Measurements from ENCODE around the gene DTX3.

DTX3 gene

GRCh38 chr12:57603815-57604453, 690 bp upstream of the DTX3 start:
- peak in 31 of 42 donors; percentile 34 to 83 (median 62) for DNase-seq
- intact Hi-C loops (cut with DNase I): no loop called here

GRCh38 chr12:57604992-57605810, 577 bp downstream of the DTX3 start:
- intact Hi-C loops (cut with DNase I): no loop called here

GRCh38 chr12:57605811-57606311, 1.2 kb downstream of the DTX3 start:
- DNase-seq: peak in 1 of 42 donors; percentile 51
- intact Hi-C loops (cut with DNase I): no loop called here

More at GRCh38 chr12:57604992-57605810, 577 bp downstream of the DTX3 start:
- DNase-seq: peak in 22 of 42 donors; percentile 28 to 68 (median 44)

GRCh38 chr12:57606399-57606798, 1.8 kb downstream of the DTX3 start:
- no peak for DNase-seq
- intact Hi-C loops (cut with DNase I): no loop called here

- intact Hi-C loops (cut with DNase I): no loop called here
- DNase-seq: no peak
Measured at GRCh38 chr12:57606821-57607220, 2.2 kb downstream of the DTX3 start.

GRCh38 chr12:57607958-57608663, 3.5 kb downstream of the DTX3 start:
- intact Hi-C loops (cut with DNase I): no loop called here
- DNase-seq: no peak

- peak in 2 of 42 donors; percentile 34 to 47 for DNase-seq
- intact Hi-C loops (cut with DNase I): no loop called here
Measured at GRCh38 chr12:57609101-57609780, 4.6 kb downstream of the DTX3 start.

GRCh38 chr12:57609781-57610553, 5.3 kb downstream of the DTX3 start:
- DNase-seq: peak in 2 of 42 donors; percentile 7 to 23
- intact Hi-C loops (cut with DNase I): no loop called here

- intact Hi-C loops (cut with DNase I): no loop called here
- DNase-seq: peak in 2 of 42 donors; percentile 10 to 37
Measured at GRCh38 chr12:57610554-57611107, 6.0 kb downstream of the DTX3 start.

- DNase-seq: peak in 39 of 42 donors; percentile 53 to 88 (median 74)
- intact Hi-C loops (cut with DNase I): no loop called here
Measured at GRCh38 chr12:57611108-57611826, 6.6 kb downstream of the DTX3 start, which contains the start of gene ARHGEF25. TSS of gene ARHGEF25 (plus strand) at chr12:57611435. CDS start at chr12:57611895, 460 bp downstream.

GRCh38 chr12:57611827-57612710, 7.4 kb downstream of the DTX3 start:
- intact Hi-C loops (cut with DNase I): no loop called here
- no peak for DNase-seq

GRCh38 chr12:57612711-57613426, 8.2 kb downstream of the DTX3 start:
- no peak for DNase-seq
- intact Hi-C loops (cut with DNase I): no loop called here

GRCh38 chr12:57613427-57614109, 8.9 kb downstream of the DTX3 start:
- intact Hi-C loops (cut with DNase I): no loop called here
- no peak for DNase-seq

- intact Hi-C loops (cut with DNase I): no loop called here
- DNase-seq: peak in 11 of 42 donors; percentile 38 to 67 (median 49)
Measured at GRCh38 chr12:57614178-57614947, 9.7 kb downstream of the DTX3 start.

Data from head of caudate nucleus (tissue), 42 donors.